Keratinocyte (primary cell): ENCODE data around the gene LIME1. TPM values are rescaled to one million over a fixed set of nuclear protein-coding genes. Genes with fewer than 3 reads are reported as not detected.

ENCODE experiments used
- DNase-seq: peaks from one replicate; pipeline ENCODE4 v3.0.0-alpha.2; 2011; ENCODE audit warnings: low read depth, missing footprints, low spot score
- FAIRE-seq: peaks from 2 replicates; lab custom pipeline; 2011; peaks lifted over from hg19 to GRCh38; lab: Jason Lieb, UNC
- H2AFZ ChIP-seq: 2 replicates; pipeline ENCODE4 v1.6.0; 2012; ENCODE audit warnings: low read length, control low read depth, inconsistent platforms; ENCODE audit not compliant: control insufficient read depth
- H3K27ac ChIP-seq: 2 replicates; pipeline ENCODE4 v1.5.1; 2011; ENCODE audit warnings: low read length; ENCODE audit not compliant: control insufficient read depth, insufficient read depth
- H3K27me3 ChIP-seq: 3 replicates; pipeline ENCODE4 v1.6.0; 2011; ENCODE audit warnings: low read length; ENCODE audit not compliant: control insufficient read depth, insufficient read depth; ENCODE audit errors: extremely low read depth
- H3K36me3 ChIP-seq, 2 experiments: 2 replicates in 1 of 2; 3 replicates in 1 of 2; pipeline ENCODE4 v1.5.1; 2011; ENCODE audit warnings: low read length in 2 of 2, mild to moderate bottlenecking in 1 of 2; ENCODE audit not compliant: control insufficient read depth in 2 of 2, insufficient read depth in 2 of 2; ENCODE audit errors: extremely low read depth in 1 of 2
- H3K4me1 ChIP-seq: 3 replicates; pipeline ENCODE4 v1.5.1; 2011; ENCODE audit warnings: low read length; ENCODE audit not compliant: control insufficient read depth, insufficient read depth; ENCODE audit errors: extremely low read depth
- H3K4me2 ChIP-seq: 3 replicates; pipeline ENCODE4 v1.6.0; 2011; ENCODE audit warnings: low read depth, low read length; ENCODE audit not compliant: control insufficient read depth, insufficient read depth; ENCODE audit errors: extremely low read depth
- H3K4me3 ChIP-seq, 3 experiments: fragments of 200-600 bp in 1 of 3; sonication (generic) in 1 of 3; 2 replicates in 2 of 3; 3 replicates in 1 of 3; pipeline ENCODE4 v1.5.1; 2011 to 2016; ENCODE audit warnings: low read length in 3 of 3, mild to moderate bottlenecking in 3 of 3, control low read depth in 2 of 3, inconsistent platforms in 1 of 3, low read depth in 1 of 3, mixed read lengths in 1 of 3, mixed run types in 1 of 3, moderate library complexity in 1 of 3; ENCODE audit not compliant: control insufficient read depth in 2 of 3, insufficient read depth in 2 of 3; ENCODE audit errors: extremely low read depth in 1 of 3
- H3K79me2 ChIP-seq: 2 replicates; pipeline ENCODE4 v1.6.0; 2012; ENCODE audit warnings: low read length; ENCODE audit not compliant: control insufficient read depth, insufficient read depth
- H3K9ac ChIP-seq: 3 replicates; pipeline ENCODE4 v1.6.0; 2011; ENCODE audit warnings: low read length; ENCODE audit not compliant: control insufficient read depth, insufficient read depth; ENCODE audit errors: extremely low read depth
- H3K9me1 ChIP-seq: 3 replicates; pipeline ENCODE4 v1.6.0; 2011; ENCODE audit warnings: low read length; ENCODE audit not compliant: control insufficient read depth, insufficient read depth; ENCODE audit errors: extremely low read depth
- H3K9me3 ChIP-seq: 2 replicates; pipeline ENCODE4 v1.5.1; 2012; ENCODE audit warnings: low read depth, low read length; ENCODE audit not compliant: control insufficient read depth
- H4K20me1 ChIP-seq: 3 replicates; pipeline ENCODE4 v1.6.0; 2011; ENCODE audit warnings: low read length; ENCODE audit not compliant: control insufficient read depth, insufficient read depth; ENCODE audit errors: extremely low read depth
- CTCF ChIP-seq, 3 experiments: IDR thresholded peaks in 1 of 3; conservative IDR thresholded peaks in 1 of 3; optimal IDR thresholded peaks in 1 of 3; 2 replicates in 2 of 3; 3 replicates in 1 of 3; pipeline versions ENCODE3 to v1.5.1; 2011; ENCODE audit warnings: low read length in 3 of 3, mild to moderate bottlenecking in 3 of 3, moderate library complexity in 2 of 3, control low read depth in 1 of 3, inconsistent platforms in 1 of 3; ENCODE audit not compliant: insufficient read depth in 2 of 3; ENCODE audit errors: extremely low read depth in 1 of 3
- EZH2 ChIP-seq: IDR thresholded peaks from one replicate; pipeline ENCODE4 v1.6.1; 2012; ENCODE audit warnings: inconsistent platforms, mild to moderate bottlenecking, low read length, moderate library complexity
- dilution Hi-C: fragments of 300-500 bp; cut with MboI; formaldehyde crosslinking; loops from one replicate; pipeline ENCODE4 v1.7.0; 2020; ENCODE audit warnings: low sequenced_read_pairs; ENCODE audit not compliant: extremely low pct_ligation_motif_present
- polyA plus RNA-seq, 5 experiments: library from polyadenylated mRNA; depleted of rRNA in 3 of 5; stranded (reverse) in 3 of 5; stranded (forward) in 1 of 5; unstranded in 1 of 5; fragments of >200 nt; gene quantifications; 1 replicate in 1 of 5; 2 replicates in 3 of 5; 3 replicates in 1 of 5; pipeline versions ENCODE4 v1.2.1 to v1.2.3, GENCODE V29; 2011 to 2012; ENCODE audit warnings: missing spikeins in 2 of 5, low read depth in 1 of 5, low replicate concordance in 1 of 5

Gene LIME1
- polyA plus RNA-seq, 1 donor (not counting 4 experiments of a cell fraction or from before 2014, with no cell fraction given) = 0.75 TPM

GRCh38 chr20:63701329-63702035 lies 35.0 kb upstream of the LIME1 start:
- DNase-seq (no peak), FAIRE-seq (no peak)
- dilution Hi-C loops = no loop called here
- peaks cover 34% of the 10 kb centered on the region for H3K79me2 ChIP-seq
- no peak overlapping the region for H3K4me2 ChIP-seq
- peaks cover 4% of the 10 kb centered on the region for H4K20me1 ChIP-seq
- TF ChIP-seq CTCF (optimal IDR thresholded peaks at IDR 0.05 in 1 of 3, IDR thresholded peaks at IDR 0.05 in 1 of 3, conservative IDR thresholded peaks at IDR 0.05 in 1 of 3; ENCODE audit: extremely low read depth in 1 of 3, insufficient read depth in 2 of 3, low read length in 3 of 3) (no peak), EZH2 (no peak)
- H3K27ac ChIP-seq = no peak overlapping the region
- H3K4me3 ChIP-seq = no peak overlapping the region
- H3K9me3 ChIP-seq = no peaks in the 10 kb centered on the region
- peaks cover 17 to 33% of the 10 kb centered on the region in 2 experiments for H3K36me3 ChIP-seq
- no peaks in the 10 kb centered on the region for H3K9me1 ChIP-seq
- H3K27me3 ChIP-seq = no peaks in the 10 kb centered on the region
- peaks cover 33% of the 10 kb centered on the region for H3K4me1 ChIP-seq
- no peak overlapping the region for H2AFZ ChIP-seq
- no peak overlapping the region for H3K9ac ChIP-seq

DNA sequence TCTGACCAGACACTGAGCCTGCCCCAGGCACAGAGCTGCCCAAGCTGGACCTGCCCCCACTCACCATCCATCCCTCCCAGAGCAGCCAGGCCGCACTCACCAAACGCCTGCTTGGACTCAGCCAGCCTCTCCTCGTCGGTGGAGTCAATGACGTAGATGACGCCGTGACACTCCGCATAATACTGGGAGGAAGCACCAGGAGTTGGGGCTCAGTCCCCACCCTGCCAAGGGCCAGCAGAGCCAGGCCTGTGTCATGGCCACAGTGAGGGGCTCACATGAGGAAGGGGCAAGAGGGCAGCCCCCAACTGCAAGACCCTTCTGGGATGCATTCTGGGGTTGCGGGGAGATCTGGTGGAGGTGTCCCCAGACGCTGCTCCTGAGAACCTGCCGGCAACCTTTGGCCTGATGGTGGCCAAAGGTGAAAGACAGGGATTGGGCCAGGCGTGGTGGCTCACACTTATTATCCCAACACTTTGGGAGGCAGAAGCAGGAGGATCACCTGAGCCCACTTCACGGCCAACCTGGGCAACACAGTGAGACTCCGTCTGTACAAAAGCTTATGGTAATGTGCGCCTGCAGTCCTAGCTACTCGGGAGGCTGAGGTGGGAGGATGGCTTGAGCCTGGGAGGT lies 34.3 kb upstream of the LIME1 start:
- Histone ChIP-seq H3K4me2 (no peak overlapping the region), H3K36me3 (peaks cover 17 to 33% of the 10 kb centered on the region in 2 experiments), H2AFZ (no peak overlapping the region), H3K4me1 (peaks cover 38% of the 10 kb centered on the region), H3K9me1 (no peaks in the 10 kb centered on the region), H3K9me3 (no peaks in the 10 kb centered on the region), H4K20me1 (peaks cover 4% of the 10 kb centered on the region), H3K79me2 (peaks cover 34% of the 10 kb centered on the region), H3K9ac (no peak overlapping the region), H3K4me3 (no peak overlapping the region), H3K27ac (no peak overlapping the region), H3K27me3 (no peaks in the 10 kb centered on the region)
- TF ChIP-seq EZH2 = no peak
- TF ChIP-seq CTCF (optimal IDR thresholded peaks at IDR 0.05 in 1 of 3, IDR thresholded peaks at IDR 0.05 in 1 of 3, conservative IDR thresholded peaks at IDR 0.05 in 1 of 3; ENCODE audit: extremely low read depth in 1 of 3, insufficient read depth in 2 of 3, low read length in 3 of 3) = no peak
- DNase-seq (no peak), FAIRE-seq (no peak)
- dilution Hi-C loops = no loop called here
